ENCODE data around the gene AHDC1. TPM values are rescaled to one million over a fixed set of nuclear protein-coding genes. Genes with fewer than 3 reads are reported as not detected.
"Not testable (repeated sequence)": the region's sequence is repeated elsewhere in the genome, so short reads cannot be mapped to it uniquely, and the experiment has no call there.

AHDC1 gene
- polyA plus RNA-seq, 2 of the 4 experiments (the other 2 are of a cell fraction): 1.3 to 11.5 TPM

GRCh38 chr1:27630859-27631491 lies 27.0 kb upstream of the AHDC1 start (continued):
- TF ChIP-seq EHMT2 (IDR thresholded peaks at IDR 0.05; ENCODE audit: low read depth) (no peak), TP53 (CRISPR knock-in tag; IDR thresholded peaks at IDR 0.05) (no peak)

GRCh38 chr1:27628712-27629111 lies 24.8 kb upstream of the AHDC1 start:
- no peak overlapping the region for H3K4me3 ChIP-seq
- H3K27ac ChIP-seq: no peak overlapping the region
- no CpG with 5 or more reads among the region's 3 CpGs for WGBS (ENCODE audit: missing lambda C conversion rate)
- TF ChIP-seq MAFK (IDR thresholded peaks at IDR 0.05; ENCODE audit: partially characterized antibody) (no peak), USF2 (IDR thresholded peaks at IDR 0.05) (no peak), GATA3 (IDR thresholded peaks at IDR 0.05; ENCODE audit: borderline replicate concordance) (no peak), HES2 (IDR thresholded peaks at IDR 0.05) (no peak)
- H3K4me2 ChIP-seq: no peak overlapping the region
- CTCF ChIA-PET: interaction anchor here (0.9 to 2.6 kb wide), 4 partner anchors 14 to 41 kb away, joined by 3 to 14 read pairs (median 6); no protein-coding TSS in a partner anchor
- POLR2A ChIA-PET: no interaction called here
- no peaks in the 10 kb centered on the region for H3K4me1 ChIP-seq
- DNase-seq (ENCODE audit: low read depth in 1 of 2, low spot score in 1 of 2) (no peak), ATAC-seq (no peak), FAIRE-seq (no peak)
- H3K9me3 ChIP-seq: no peaks in the 10 kb centered on the region

GRCh38 chr1:27627733-27628132 lies 23.8 kb upstream of the AHDC1 start:
- H3K27ac ChIP-seq; H3K4me2 ChIP-seq; H3K9me3 ChIP-seq; H3K4me1 ChIP-seq; FAIRE-seq; ATAC-seq; DNase-seq (ENCODE audit: low read depth in 1 of 2, low spot score in 1 of 2); H3K4me3 ChIP-seq; POLR2A ChIA-PET: not testable (repeated sequence)
- 63% methylated on average over 4 of the region's 4 CpGs for WGBS (ENCODE audit: missing lambda C conversion rate)
- CTCF ChIA-PET: interaction anchor here (0.9 to 2.6 kb wide), 4 partner anchors 15 to 42 kb away, joined by 3 to 14 read pairs (median 6); no protein-coding TSS in a partner anchor

GRCh38 chr1:27627061-27627460 lies 23.1 kb upstream of the AHDC1 start:
- CTCF ChIA-PET: no interaction called here

GRCh38 chr1:27626031-27626935 lies 22.3 kb upstream of the AHDC1 start:
- TF ChIP-seq FOSL2 (IDR thresholded peaks at IDR 0.05) (no peak), FOSL2 (CRISPR knock-in tag; IDR thresholded peaks at IDR 0.05) (no peak), USF2 (IDR thresholded peaks at IDR 0.05) (no peak), CHD4 (IDR thresholded peaks at IDR 0.05; ENCODE audit: borderline replicate concordance) (no peak), HOXB5 (CRISPR knock-in tag; IDR thresholded peaks at IDR 0.05) (no peak), POLR2A (IDR thresholded peaks at IDR 0.05; ENCODE audit: low read length) (no peak), RAD21 (conservative IDR thresholded peaks at IDR 0.05 in 1 of 2, IDR thresholded peaks at IDR 0.05 in 1 of 2) (no peak), EHMT2 (IDR thresholded peaks at IDR 0.05; ENCODE audit: low read depth) (no peak), ZSCAN20 (CRISPR knock-in tag; IDR thresholded peaks at IDR 0.05) (no peak), CEBPB (IDR thresholded peaks at IDR 0.05) (no peak)
- no peak overlapping the region for H3K4me3 ChIP-seq
- no peak overlapping the region for H3K27ac ChIP-seq
- 66% methylated on average over 7 of the region's 11 CpGs for WGBS (ENCODE audit: missing lambda C conversion rate)
- ChIA-PET CTCF (interaction anchor here (1.7 to 2.0 kb wide), 2 partner anchors 43 to 292 kb away, joined by 3 to 7 read pairs; no protein-coding TSS in a partner anchor), POLR2A (no interaction called here)
- ATAC-seq (no peak), FAIRE-seq (no peak), DNase-seq (ENCODE audit: low read depth in 1 of 2, low spot score in 1 of 2) (no peak)
- no peak overlapping the region for H3K4me2 ChIP-seq
- peaks cover 3% of the 10 kb centered on the region; the same call in 1 of the 3 replicates for H3K4me1 ChIP-seq
- H3K9me3 ChIP-seq: no peaks in the 10 kb centered on the region

More at GRCh38 chr1:27627061-27627460, 23.1 kb upstream of the AHDC1 start:
- Histone ChIP-seq H3K9me3 (no peaks in the 10 kb centered on the region), H3K4me1 (no peaks in the 10 kb centered on the region), H3K4me3 (no peak overlapping the region), H3K4me2 (no peak overlapping the region), H3K27ac (no peak overlapping the region)
- POLR2A ChIA-PET: no interaction called here
- 79% methylated on average over 5 of the region's 5 CpGs for WGBS (ENCODE audit: missing lambda C conversion rate)
- no peak for TF ChIP-seq HES2 (IDR thresholded peaks at IDR 0.05)
- TF ChIP-seq JUNB (IDR thresholded peaks at IDR 0.05): no peak
- no peak for TF ChIP-seq HDAC2 (IDR thresholded peaks at IDR 0.05)
- ATAC-seq (no peak), FAIRE-seq (no peak), DNase-seq (ENCODE audit: low read depth in 1 of 2, low spot score in 1 of 2) (no peak)

Data from A549 (cell line).